ENCODE results near the gene FAM120A. TPM values are rescaled to one million over a fixed set of nuclear protein-coding genes. Genes with fewer than 3 reads are reported as not detected.

Gene FAM120A
- total RNA-seq, 1 experiment from 2014 or later = 43.2 TPM

- no peaks in the 10 kb centered on the region for H3K27me3 ChIP-seq (replicated peaks; ENCODE audit: control insufficient read depth, insufficient read depth, low read length)
- no peak for DNase-seq
- CTCF ChIA-PET = no interaction called here
- no peak for TF ChIP-seq CTCF (IDR thresholded peaks at IDR 0.05; ENCODE audit: insufficient read depth in 1 of 2, low read depth in 1 of 2, low read length in 1 of 2, severe bottlenecking in 1 of 2, unreplicated experiment in 1 of 2)
- H3K27ac Mint-ChIP-seq (ENCODE audit: unreplicated experiment) = no peak overlapping the region
- POLR2A ChIA-PET = no interaction called here
- no peak overlapping the region for H3K4me3 ChIP-seq (ENCODE audit: low read depth, low read length)
- intact Hi-C loops (cut with micrococcal nuclease; ENCODE audit: unreplicated experiment) = no loop called here
- H3K4me1 ChIP-seq = no peaks in the 10 kb centered on the region
- H3K9me3 Mint-ChIP-seq (ENCODE audit: unreplicated experiment) = no peaks in the 10 kb centered on the region
- no peaks in the 10 kb centered on the region for H3K36me3 ChIP-seq (ENCODE audit: control insufficient read depth, insufficient read depth, low read length)
- H3K27me3 Mint-ChIP-seq (ENCODE audit: insufficient read depth, unreplicated experiment) = no peaks in the 10 kb centered on the region
- peaks cover 17% of the 10 kb centered on the region for H3K36me3 Mint-ChIP-seq (ENCODE audit: insufficient read depth, unreplicated experiment)
- no TSS peak for BruUV-seq (replicated peaks)
- no peak overlapping the region for H3K4me3 Mint-ChIP-seq (ENCODE audit: unreplicated experiment)
- no peaks in the 10 kb centered on the region for H3K4me1 Mint-ChIP-seq (ENCODE audit: low read depth, unreplicated experiment)
- H3K9me3 ChIP-seq = no peaks in the 10 kb centered on the region
Observed at GRCh38 chr9:93476924-93477323, 25.4 kb downstream of the FAM120A start.

GRCh38 chr9:93477397-93477796 is 25.9 kb downstream of the FAM120A start:
- H3K4me1 Mint-ChIP-seq (ENCODE audit: low read depth, unreplicated experiment) = no peaks in the 10 kb centered on the region
- H3K27me3 Mint-ChIP-seq (ENCODE audit: insufficient read depth, unreplicated experiment) = no peaks in the 10 kb centered on the region
- no peak overlapping the region for H3K4me3 Mint-ChIP-seq (ENCODE audit: unreplicated experiment)
- CTCF ChIA-PET = no interaction called here
- H3K4me3 ChIP-seq (ENCODE audit: low read depth, low read length) = no peak overlapping the region
- DNase-seq = no peak
- intact Hi-C loops (cut with micrococcal nuclease; ENCODE audit: unreplicated experiment) = no loop called here
- H3K27me3 ChIP-seq (replicated peaks; ENCODE audit: control insufficient read depth, insufficient read depth, low read length) = no peaks in the 10 kb centered on the region
- H3K4me1 ChIP-seq = no peaks in the 10 kb centered on the region
- H3K9me3 ChIP-seq = no peaks in the 10 kb centered on the region
- BruUV-seq (replicated peaks) = no TSS peak
- H3K9me3 Mint-ChIP-seq (ENCODE audit: unreplicated experiment) = no peaks in the 10 kb centered on the region
- no peak overlapping the region for H3K27ac Mint-ChIP-seq (ENCODE audit: unreplicated experiment)
- H3K36me3 ChIP-seq (ENCODE audit: control insufficient read depth, insufficient read depth, low read length) = no peaks in the 10 kb centered on the region
- H3K36me3 Mint-ChIP-seq (ENCODE audit: insufficient read depth, unreplicated experiment) = peaks cover 17% of the 10 kb centered on the region
- no peak for TF ChIP-seq CTCF (IDR thresholded peaks at IDR 0.05; ENCODE audit: insufficient read depth in 1 of 2, low read depth in 1 of 2, low read length in 1 of 2, severe bottlenecking in 1 of 2, unreplicated experiment in 1 of 2)
- POLR2A ChIA-PET = no interaction called here

GRCh38 chr9:93479726-93480125 is 28.2 kb downstream of the FAM120A start:
- no peak overlapping the region for H3K27ac Mint-ChIP-seq (ENCODE audit: unreplicated experiment)
- no peaks in the 10 kb centered on the region for H3K27me3 Mint-ChIP-seq (ENCODE audit: insufficient read depth, unreplicated experiment)
- H3K4me3 Mint-ChIP-seq (ENCODE audit: unreplicated experiment) = no peak overlapping the region
- no peaks in the 10 kb centered on the region for H3K4me1 Mint-ChIP-seq (ENCODE audit: low read depth, unreplicated experiment)
- no peaks in the 10 kb centered on the region for H3K9me3 ChIP-seq
- CTCF ChIA-PET = no interaction called here
- TF ChIP-seq CTCF (IDR thresholded peaks at IDR 0.05; ENCODE audit: insufficient read depth in 1 of 2, low read depth in 1 of 2, low read length in 1 of 2, severe bottlenecking in 1 of 2, unreplicated experiment in 1 of 2) = no peak
- H3K9me3 Mint-ChIP-seq (ENCODE audit: unreplicated experiment) = no peaks in the 10 kb centered on the region
- no peak overlapping the region for H3K4me3 ChIP-seq (ENCODE audit: low read depth, low read length)
- H3K4me1 ChIP-seq = no peaks in the 10 kb centered on the region
- H3K36me3 ChIP-seq (ENCODE audit: control insufficient read depth, insufficient read depth, low read length) = no peaks in the 10 kb centered on the region
- BruUV-seq (replicated peaks) = no TSS peak
- no peaks in the 10 kb centered on the region for H3K27me3 ChIP-seq (replicated peaks; ENCODE audit: control insufficient read depth, insufficient read depth, low read length)
- peaks cover 18% of the 10 kb centered on the region for H3K36me3 Mint-ChIP-seq (ENCODE audit: insufficient read depth, unreplicated experiment)
- POLR2A ChIA-PET = no interaction called here
- DNase-seq = no peak
- intact Hi-C loops (cut with micrococcal nuclease; ENCODE audit: unreplicated experiment) = no loop called here
